GM13977 (cell line): ENCODE measurements around the gene TSPAN32.

Experiments used
- DNase-seq: peaks from one replicate; pipeline ENCODE4 v3.0.0; 2012; ENCODE audit warnings: low spot score
- CTCF ChIP-seq: IDR thresholded peaks from 2 replicates; pipeline ENCODE4 v1.5.1; 2012; ENCODE audit warnings: mild to moderate bottlenecking, control low read depth; ENCODE audit not compliant: insufficient read depth; ENCODE audit errors: extremely low read depth, missing control alignments
- in situ Hi-C: fragments of 300-500 bp; cut with MboI; formaldehyde crosslinking; loops from one replicate; pipeline ENCODE4 v1.12.0; 2022; ENCODE audit warnings: low sequenced_read_pairs, low pct_unique_long_range_greater_than_20kb, mixed read lengths, inconsistent platforms; ENCODE audit not compliant: unreplicated experiment

TSPAN32 gene

GRCh38 chr11:2271327-2272227 is 30.2 kb upstream of the TSPAN32 start:
- no peak for TF ChIP-seq CTCF
- in situ Hi-C loops = no loop called here
- DNase-seq = no peak

GRCh38 chr11:2272228-2272945 is 29.4 kb upstream of the TSPAN32 start:
- DNase-seq = no peak
- TF ChIP-seq CTCF = no peak
- in situ Hi-C loops = no loop called here

GRCh38 chr11:2272946-2273280 is 28.9 kb upstream of the TSPAN32 start:
- TF ChIP-seq CTCF = no peak
- in situ Hi-C loops = no loop called here
- no peak for DNase-seq

GRCh38 chr11:2273311-2273710 is 28.5 kb upstream of the TSPAN32 start:
- TF ChIP-seq CTCF = no peak
- in situ Hi-C loops = no loop called here
- DNase-seq = no peak

- DNase-seq = no peak
- in situ Hi-C loops = no loop called here
- no peak for TF ChIP-seq CTCF
Measured at GRCh38 chr11:2273771-2274170, 28.0 kb upstream of the TSPAN32 start.

GRCh38 chr11:2275334-2276279 is 26.2 kb upstream of the TSPAN32 start:
- in situ Hi-C loops = no loop called here
- DNase-seq = no peak
- TF ChIP-seq CTCF = no peak
